Activated naive CD4-positive, alpha-beta T cell treated with Interleukin-2 at 50 U/mL for 16 hours (primary cell): ENCODE measurements around the gene AMN.

ENCODE experiments used
- DNase-seq: peaks from one replicate; pipeline ENCODE4 v3.0.0-alpha.2; 2020

The AMN gene

DNA sequence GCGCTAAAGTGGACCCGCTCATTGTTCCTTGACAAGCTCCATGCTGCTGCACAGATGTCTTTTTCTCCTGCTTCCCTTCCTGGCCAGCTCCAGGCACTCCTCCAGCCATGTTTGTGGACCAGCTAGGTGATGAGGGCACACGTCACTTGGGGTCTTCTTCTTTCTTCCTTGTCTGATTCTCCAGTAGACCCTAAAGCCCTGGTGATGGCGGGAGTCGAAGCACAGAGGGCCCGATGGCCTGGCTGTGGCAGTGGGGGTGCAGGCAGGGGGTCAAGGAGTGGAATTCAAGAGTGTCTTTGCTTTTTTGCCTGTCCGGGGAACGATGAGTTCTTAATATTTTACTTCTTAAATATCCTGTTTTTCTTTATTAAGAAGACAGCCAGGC is 23.0 kb upstream of the AMN start:
- no peak for DNase-seq

DNA sequence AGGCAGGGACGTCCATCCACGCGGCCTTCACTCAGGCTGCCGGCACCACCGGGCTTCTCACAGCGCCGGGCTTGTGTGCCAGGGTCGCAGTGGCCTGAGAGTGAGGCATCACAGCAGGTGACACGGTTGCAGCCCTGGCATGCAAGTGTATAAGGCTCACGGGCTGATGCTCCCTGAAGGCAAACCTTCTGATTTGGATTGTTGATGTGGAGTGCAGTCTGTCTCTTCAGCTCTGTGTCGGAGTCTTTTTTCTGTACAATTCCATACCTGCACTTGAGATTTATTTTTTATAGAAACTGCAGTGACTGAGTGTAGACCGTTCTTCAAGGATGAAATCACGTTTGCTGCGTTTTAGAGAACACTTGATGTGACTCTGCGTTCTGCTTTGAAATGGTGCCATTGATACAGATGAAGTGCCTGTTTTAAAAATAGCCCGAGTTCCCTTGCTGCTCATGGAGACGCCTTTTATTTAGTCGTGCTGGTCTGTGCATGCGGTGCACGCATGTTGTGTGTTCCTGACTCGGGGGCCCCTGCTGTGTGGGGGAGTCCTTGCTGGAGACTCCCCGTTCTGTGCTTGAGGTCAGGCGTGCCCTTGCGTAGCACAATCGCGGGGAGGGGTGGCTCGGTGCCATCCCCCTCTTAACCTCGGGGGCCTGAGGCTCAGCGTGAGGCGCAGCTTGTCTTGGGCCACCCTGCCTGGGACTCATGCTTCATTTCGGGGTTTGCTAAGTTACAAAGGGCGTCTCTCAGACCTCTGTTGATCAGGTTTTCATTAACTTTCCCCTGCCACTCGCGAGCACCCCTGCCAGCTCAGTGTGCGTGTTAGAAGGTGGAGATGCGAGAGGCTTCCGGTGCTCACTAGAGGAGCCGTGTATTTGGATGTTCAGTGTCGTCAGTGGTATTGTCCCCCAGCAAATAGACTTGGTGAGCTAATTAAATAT is 21.6 kb upstream of the AMN start:
- DNase-seq = no peak

DNA sequence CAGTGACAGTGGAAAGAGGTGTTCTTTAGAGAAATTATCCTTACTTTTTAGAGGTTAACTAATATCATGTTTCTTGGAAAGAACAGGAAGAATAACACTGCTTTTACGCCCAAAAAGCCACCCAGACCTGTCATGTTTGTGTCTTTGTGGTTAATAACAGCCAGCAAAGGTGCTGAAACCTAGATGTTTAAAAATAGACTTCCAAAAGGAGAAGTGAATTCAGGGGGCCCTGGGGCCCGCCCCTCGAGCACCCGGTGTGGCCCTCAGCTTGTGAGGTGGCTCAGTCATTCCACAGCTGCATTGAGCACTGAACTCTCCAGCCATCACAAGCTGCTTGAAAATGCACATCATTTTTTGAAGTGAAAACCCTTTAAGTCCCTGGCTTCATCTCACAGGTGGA is 20.8 kb upstream of the AMN start:
- DNase-seq = no peak

DNA sequence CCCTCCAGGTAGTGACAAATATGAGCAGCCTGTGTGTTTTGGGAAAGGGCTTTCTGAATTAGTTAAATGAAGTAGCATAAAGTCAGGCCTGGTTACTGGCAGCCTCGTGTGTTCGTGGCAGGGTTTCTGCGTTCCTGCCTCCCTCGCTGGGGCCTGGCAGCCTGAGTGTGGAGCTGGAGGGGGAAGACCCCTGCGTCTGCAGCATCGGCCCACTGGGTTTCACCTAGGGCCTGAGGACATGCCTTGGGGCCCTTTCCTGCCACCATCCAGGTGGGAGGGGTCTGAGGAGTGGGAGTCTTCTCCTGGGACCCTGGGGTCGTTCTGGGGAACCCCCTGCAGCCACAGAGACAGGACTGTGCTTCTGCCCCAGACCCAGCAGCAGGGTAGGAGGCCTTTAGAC is 20.4 kb upstream of the AMN start:
- DNase-seq = no peak

DNA sequence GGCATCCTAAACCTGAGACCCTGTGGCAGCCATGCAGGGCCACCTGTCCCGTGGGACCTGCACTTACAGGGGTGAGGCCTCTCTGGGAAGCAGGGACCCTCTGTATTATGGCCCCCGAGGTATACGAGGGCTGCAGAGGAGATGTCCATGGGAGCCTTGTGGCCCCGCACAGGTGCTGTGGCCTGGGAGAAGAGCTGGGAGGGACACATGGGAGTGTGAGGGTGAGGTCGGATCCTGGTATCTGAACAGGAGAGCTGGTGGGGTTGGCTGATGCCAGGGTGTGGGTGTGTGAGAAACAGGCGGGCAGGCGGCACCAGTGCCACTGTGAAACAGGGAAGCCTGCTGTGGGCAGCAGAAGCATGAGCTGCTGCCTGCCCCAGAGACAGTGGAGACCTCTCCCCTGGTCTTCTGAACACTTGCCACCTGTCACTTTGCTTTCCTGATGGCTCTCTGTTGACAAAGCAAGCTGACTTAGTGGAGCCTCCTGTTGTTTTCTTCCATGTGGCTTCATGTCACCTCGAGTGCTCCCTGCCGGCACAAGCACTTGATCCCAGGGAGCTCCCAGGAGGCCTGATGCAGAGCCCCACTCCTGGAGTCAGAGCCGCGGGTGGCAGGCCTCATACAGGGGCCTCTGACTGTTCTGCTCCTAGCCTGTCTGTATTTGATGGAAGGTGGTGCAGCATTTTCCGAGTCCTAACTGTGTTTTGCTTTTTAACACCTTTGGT is 19.8 kb upstream of the AMN start:
- no peak for DNase-seq

DNA sequence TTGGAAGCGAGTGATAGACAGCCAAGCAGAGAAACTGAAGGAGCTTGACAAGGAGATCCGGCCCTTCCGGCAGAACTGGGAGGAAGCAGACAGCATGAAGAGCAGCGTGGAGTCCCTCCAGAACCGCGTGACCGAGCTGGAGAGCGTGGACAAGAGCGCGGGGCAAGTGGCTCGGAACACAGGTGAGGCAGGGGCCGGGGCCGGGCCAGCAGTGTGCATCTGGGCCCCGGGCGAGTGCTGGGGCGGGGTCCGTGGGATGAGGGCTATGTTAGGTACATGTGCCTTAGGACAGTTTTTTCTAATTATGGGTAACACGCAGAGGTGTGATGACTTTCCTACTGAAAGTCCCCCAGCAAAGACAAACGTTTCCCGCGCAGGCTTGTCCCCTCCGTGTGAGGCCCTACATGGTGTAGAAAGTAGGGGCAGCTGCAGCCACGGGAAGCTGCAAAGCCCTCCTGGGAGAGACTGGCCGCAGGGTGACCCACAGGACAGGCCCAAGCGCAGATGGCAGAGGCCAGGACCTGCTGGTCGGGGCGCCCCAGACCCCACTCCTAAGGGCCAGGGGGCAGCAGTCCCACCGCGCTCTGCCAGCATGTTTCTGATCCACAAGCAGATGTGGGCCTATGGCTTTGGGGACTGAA is 19.1 kb upstream of the AMN start:
- no peak for DNase-seq

DNA sequence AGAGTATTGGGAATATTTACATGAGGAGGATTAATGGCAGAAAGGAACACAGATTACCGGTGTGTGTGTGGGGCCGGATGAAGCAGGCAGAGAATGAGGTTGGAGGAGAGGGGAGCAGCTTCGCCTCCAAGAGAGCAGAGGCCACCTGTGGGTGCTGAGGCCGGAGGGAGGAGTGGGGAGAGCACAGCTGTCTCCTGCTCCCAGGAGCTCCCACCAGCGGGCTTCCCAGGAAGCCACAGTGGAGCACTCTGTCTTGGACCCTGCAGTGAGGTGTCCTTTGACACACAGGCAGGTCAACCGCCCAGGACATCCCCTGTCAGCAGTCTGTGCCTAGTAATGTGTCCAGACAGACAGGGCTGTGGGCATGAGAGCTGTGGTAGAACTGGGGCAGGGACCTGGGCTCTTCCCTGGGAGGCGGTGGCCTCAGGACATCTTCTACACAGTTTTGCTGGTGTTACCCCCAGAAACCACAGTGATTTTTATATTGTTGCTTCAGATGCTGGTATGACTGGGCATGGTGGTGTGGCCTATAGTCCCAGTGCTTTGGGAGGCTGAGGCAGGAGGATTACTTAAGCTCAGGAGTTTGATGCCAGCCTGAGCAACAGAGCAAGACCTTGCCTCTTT is 18.5 kb upstream of the AMN start:
- no peak for DNase-seq

DNA sequence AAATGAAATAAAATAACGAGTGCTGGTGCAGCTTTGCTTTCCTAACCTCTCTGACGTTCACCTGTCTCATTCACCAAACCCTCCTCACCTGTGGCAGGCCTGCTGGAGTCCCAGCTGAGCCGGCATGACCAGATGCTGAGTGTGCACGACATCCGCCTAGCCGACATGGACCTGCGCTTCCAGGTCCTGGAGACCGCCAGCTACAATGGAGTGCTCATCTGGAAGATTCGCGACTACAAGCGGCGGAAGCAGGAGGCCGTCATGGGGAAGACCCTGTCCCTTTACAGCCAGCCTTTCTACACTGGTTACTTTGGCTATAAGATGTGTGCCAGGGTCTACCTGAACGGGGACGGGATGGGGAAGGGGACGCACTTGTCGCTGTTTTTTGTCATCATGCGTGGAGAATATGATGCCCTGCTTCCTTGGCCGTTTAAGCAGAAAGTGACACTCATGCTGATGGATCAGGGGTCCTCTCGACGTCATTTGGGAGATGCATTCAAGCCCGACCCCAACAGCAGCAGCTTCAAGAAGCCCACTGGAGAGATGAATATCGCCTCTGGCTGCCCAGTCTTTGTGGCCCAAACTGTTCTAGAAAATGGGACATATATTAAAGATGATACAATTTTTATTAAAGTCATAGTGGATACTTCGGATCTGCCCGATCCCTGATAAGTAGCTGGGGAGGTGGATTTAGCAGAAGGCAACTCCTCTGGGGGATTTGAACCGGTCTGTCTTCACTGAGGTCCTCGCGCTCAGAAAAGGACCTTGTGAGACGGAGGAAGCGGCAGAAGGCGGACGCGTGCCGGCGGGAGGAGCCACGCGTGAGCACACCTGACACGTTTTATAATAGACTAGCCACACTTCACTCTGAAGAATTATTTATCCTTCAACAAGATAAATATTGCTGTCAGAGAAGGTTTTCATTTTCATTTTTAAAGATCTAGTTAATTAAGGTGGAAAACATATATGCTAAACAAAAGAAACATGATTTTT is 17.1 kb upstream of the AMN start:
- no peak for DNase-seq

DNA sequence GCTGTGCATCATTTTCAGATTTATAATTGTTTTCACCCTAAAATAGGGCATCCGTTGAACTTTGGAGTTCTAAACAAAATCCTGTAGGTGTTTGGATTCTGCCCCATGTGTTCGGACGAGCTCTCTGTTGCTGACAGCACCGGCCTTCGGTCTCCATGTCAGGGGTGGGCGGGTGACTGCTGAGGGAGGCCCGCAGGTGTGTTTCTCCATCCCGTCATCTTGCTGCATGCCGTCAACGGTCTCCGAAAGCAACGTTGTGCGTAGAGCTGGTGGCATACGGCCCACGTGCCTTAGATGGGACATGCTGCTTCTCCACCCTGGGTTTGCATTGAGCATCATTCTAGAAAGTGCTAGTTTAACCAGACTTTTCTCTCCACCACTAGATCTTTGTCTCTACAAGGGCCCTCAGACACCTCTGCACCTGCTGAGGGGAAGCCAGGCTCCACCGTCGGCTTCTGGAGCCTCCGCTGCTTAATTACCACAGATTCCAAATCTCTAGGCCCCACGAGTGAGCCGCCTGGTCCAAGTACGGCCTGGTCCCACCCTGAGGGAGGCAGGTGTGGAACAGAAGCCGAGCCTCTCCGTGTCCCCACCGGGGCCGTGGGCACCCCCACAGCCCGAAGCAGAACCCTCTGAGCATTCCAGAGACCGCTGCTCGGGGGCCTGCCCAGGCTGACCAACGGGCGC is 15.7 kb upstream of the AMN start:
- no peak for DNase-seq

DNA sequence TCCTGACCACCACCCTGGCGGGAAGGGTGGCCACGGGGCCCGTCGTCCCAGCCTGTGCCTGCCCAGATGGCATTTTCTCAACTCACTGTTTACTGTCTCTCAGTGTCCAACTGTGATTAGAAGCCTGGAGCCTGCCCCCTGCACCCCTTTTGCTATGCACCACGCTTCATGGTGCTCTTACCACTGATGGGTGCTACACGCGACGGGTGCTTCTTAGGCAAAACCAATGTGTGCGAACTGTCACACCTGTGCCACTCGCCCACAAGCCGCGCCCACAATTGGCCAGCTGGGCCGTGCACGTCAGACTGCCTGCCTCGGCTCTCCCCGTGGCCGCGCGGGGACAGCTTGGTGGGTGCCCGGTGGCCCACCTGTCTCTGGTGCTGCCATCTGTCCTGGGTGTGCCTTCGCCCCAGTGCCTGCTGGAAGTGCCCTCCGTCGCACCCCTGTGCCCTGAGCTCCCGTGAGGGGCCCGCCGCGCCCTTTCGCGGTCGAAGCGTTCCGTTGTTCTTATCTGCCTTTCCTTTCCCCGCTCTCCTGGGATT is 15.1 kb upstream of the AMN start:
- DNase-seq = no peak

DNA sequence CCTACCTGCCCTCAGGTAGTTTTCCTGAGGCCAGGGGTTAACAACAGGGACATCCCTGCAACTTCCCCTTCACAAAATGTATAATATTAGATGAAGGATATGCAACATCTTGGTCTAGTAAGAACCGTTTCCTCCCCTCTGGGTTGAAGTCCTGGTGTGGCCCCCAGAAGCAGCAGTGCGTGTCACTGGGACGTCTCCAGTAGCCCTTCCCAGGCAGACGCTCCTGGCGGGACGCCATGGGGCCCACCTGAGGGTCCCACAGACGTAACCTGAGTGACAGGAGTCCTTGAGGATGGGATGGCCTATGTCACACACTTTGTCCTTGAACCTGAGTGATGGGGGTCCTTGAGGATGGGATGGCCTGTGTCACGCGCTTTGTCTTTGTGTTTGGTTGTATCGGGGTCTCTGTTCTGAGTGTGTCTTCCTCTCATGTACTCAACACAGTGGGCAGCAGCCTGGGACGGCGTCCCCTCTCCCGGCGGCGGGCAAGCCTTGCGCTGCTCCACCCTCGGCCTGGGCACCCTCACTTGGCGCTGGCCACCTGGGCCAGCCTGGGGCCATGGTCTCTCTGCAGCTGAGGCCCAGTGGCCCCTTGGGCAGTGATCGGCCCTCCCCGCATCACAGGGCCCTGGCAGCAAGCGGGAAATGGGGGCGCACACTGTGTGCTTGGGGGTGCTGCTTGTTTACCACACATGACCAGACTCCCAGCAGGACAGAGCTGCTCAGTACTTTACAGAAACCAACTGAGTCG is 14.3 kb upstream of the AMN start:
- no peak for DNase-seq

DNA sequence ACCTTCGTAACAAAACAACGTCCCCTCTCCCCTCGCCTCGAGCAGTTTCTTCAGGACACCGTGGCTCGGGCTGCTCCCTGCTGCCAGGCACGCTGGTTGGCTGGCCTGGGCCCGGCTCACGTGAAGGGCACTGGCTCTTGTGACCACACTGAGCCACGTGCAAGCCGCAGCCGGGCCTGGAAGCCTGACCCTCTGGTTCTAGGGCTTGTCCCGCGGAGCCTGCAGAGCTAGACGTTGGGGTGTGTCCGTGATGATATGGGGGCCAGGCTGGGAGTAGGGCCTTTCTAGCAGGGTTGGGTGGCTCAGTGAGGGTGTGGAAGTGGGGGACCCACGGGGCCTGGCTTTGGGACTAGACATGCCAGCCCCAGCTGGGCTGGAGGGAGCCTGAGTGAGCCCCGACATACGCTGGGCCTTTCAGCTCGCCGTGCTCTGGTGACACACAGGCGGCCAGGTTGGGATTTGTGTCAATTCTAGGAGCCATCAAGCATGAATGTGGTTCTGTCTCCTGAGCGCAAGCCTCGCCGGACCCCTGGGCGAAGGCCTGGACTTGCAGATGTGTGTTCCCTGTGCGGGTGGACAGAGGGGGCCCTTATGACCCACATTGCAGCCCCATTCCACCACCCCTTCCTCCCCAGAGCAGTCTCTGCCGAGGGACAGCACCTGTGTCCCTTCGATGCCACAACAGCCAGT is 13.6 kb upstream of the AMN start:
- no peak for DNase-seq

DNA sequence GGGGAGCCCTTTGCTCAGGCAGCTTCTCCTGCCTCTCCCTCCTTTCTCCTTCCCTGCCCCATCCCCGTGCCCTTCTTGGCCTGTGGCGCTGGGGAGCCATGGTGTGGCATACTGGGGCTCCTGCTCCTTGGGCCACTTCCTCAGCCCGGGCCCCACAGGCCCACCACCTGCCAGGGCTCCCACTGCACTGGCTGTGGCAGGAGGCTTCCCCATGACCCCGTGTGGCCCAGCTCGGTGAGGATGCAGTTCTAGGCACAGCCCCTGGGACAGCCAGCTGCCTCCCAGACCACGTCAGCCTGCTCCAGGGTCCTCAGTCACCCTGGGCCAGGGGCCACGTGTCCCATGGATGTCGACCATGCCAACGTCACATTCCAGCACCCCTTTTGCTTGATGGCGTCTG is 13.0 kb upstream of the AMN start:
- no peak for DNase-seq

DNA sequence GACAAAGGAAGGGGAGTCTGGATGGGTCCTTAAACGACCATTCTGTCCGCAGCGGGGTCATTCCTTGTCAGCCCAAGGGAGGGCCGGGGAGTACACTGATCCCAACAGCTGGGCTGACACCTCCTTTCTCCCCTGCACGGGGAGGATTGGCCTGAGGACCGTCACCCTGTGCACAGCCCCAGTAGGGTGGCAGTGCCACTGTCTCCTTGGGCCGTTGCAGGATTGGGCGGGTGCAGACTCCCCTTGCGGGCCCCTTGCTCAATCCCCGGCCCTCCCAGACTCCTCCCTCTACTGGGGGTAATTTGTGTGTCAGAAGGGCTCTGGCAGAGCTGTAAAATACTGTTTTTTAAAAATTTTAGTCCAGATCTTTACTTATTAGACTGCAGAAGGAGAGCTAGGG is 12.6 kb upstream of the AMN start:
- no peak for DNase-seq

DNA sequence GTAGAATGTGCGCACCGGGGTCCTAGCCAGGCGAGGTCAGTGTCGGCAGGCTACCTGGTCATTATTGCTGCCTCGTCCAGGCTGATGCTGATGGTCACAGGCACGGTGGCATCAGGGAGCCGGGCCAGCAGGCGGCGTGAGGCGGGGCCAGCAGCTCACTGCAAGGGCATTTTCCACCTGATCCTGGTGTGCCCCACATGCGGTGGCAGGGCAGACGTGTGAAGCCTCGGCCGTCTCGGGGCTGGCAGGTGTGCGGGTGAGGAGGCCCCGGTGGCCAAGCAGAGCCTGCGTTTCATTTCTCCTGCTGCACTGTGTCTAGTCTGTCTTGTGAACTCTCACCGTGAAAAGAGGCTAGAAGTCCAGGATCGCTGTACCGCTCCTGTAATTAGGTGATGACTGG is 12.0 kb upstream of the AMN start:
- DNase-seq = no peak

DNA sequence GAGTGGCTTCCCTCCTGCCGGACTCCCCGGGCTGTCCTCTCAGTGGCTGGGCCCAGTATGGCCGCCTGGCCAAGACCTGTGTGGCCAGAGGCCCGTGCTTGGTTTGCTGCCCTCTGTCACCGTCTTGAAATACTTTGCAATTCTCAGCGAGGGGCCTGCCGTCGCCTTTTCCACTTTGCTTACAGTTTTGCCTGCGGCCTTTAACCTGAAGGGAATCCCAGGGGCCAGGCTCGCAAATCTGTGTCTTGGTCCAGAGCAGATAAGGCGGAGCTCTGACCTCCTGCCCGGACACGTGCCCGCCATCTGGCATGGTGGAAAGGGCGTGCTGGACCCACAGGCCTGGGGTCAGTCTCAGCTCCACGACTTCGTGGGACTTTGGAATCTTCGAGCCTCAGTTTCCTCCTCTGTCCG is 10.9 kb upstream of the AMN start:
- no peak for DNase-seq

DNA sequence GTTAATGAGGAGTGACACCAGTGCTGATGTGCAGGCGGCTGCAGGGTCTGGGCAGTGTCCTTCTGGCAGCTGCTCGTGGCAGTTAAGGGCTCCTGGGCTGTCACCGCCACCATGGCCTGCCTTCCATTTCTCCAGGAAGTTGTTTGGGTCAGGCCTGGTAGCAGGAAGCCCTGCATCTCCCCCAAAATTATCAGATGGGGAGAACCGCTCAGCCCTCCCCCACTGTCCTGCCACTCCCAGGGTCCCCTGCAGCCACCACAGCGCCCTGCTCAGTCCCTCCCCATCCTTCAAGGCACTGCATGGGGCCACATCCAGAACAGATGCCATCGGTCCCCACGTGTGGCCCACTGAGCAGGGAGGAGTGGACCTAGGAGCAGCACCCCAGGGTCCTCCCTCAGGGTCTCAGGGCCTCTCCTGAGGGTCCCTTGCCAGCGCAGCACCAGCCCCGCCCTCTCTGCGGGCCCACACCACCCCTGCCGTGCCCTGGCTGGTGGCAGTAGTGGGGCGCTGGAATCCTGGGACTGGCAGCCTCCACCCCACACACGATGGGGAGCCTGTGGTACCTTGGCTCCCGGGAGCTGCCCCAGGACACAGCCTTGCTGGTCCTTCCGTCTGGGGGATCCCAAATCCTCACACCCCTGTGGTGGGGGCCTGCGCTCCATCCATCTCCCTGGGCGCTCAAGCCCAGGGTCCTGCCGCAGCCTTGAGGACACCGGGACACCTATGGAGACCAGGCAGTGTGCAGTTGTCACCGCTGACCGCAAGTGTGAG is 10.3 kb upstream of the AMN start:
- DNase-seq = no peak

DNA sequence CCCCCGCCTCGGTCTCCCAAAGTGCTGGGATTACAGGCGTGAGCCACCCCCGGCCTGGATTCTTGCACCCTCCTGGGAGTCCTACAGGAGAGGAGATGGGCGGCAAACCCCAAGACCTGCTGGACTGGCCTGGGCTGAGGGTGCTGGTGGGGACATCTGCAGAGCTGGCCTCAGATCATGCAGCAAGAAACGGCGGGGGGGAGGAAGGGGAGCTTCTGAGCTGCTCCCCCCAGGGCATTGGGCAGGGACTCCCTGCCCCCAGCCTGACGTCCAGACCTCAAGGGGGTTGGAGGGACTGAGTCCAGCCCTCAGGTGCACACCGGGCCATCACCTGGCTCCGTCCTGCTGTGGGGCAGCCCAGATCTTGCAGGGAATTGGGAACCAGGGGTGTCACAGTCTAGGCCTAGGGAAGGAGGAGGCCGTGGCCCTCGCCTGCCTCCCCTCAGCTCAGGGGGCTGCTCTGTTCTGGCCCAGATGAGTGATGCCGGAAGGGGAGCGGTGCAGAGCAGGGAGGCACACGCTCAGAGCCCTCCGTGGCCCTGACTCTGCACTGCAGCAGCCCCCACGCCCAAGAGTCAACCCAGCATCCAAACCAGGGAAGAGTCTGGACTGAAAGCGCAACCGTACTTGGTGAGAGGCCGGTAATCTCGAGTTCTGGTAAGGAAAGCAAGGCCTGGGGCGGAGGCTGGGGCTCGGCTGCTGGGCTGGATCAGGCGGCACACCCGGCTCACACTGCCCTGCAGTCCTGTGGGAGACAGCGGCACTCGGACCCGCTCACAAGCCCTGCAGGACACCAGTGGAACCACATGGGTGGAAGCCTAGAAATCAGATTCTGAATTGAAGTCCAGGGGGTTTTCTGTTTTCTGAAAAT is 8.9 kb upstream of the AMN start:
- DNase-seq = no peak
